HG03060 (cell line): ENCODE measurements around the gene TUBA3E.
"Not testable (repeated sequence)": the region's sequence is repeated elsewhere in the genome, so short reads cannot be mapped to it uniquely, and the experiment has no call there.

ENCODE experiments used
- ATAC-seq: cut with Tn5 transposase; IDR thresholded peaks from one replicate; pipeline ENCODE4 v1.9.1; 2021; ENCODE audit warnings: low read depth, moderate number of reproducible peaks; ENCODE audit not compliant: unreplicated experiment

The TUBA3E gene

DNA sequence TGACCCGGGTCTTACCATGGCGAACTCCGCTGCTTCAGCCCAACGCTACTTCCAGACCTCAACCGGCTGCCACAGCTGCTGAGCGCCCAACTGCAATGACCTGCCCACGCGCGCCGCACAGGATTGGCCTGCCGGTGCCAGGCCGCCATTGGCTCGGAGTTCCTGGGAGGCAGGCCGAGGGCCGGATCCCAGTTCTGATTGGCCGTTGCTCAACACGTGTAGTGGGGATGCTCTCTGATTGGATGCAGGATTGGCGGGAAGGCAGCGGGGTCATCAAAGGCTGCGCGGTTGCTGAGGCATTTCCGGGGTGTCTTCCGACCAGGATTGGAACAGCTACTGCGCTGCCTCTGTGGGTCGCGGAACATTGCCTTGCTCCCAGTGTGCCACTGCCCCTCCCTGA is at the start of gene TUBA3E:
Gene TUBA3E, minus strand, starts transcription at position 97 of the 400 bp plus-strand sequence. Its CDS starts 79 bp downstream, at position 18.
- ATAC-seq, result no peak

DNA sequence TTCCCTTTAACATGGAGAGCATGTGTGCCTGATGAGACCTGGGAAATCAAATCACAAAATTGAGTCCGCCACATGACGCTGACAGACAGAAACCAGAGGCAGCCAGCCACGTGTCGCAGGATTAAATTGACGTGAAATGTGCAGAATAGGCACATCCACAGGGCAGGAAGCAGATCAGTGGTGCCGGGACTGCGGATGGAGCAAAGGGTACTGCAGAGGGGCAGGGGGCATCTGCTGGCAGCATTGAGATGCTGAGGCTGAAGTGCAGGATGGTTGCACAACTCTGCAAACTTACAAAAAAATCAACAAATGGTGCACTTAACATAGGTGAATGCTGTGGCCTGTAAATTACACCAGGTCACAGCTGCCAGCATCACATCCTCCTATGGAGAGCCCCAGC is 48.2 kb upstream of the TUBA3E start:
- no peak for ATAC-seq

DNA sequence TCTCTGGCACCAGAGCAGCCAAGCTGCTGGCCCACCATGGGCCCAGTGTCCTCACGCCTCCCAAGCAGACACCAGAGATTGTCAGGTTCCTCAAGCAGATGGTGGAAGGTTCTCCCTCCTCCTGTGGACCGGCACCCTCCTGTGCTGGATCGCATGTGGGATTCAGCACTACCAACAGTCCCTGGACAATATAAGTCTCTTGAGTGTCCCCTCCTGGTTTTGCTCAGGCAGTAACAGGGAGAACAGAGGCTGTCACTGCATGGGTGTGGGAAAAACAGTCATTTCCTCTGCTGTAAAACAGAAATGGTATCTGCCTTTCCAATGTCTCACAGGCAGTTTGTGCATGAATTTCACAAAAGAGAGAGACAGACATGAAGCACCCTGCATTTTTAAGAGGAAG is 47.7 kb upstream of the TUBA3E start:
- no peak for ATAC-seq

DNA sequence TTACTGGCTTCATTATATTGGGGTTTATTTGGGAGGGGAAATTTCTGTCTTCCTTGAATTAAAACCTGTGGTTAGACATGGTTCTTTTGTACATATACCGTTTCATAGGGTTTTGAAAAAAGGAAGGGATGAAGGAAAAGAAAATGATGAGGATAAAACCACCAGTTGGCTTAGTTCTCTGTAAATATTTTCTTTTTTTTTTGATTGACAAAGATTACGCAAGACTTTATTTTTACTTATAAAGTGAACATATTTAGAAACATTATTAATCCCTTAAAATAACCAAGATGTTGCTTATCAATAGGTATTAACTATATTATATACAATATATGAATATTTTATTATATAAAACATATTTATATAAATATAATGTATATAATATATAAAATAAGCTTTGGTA is 45.1 kb upstream of the TUBA3E start:
- ATAC-seq, result no peak

DNA sequence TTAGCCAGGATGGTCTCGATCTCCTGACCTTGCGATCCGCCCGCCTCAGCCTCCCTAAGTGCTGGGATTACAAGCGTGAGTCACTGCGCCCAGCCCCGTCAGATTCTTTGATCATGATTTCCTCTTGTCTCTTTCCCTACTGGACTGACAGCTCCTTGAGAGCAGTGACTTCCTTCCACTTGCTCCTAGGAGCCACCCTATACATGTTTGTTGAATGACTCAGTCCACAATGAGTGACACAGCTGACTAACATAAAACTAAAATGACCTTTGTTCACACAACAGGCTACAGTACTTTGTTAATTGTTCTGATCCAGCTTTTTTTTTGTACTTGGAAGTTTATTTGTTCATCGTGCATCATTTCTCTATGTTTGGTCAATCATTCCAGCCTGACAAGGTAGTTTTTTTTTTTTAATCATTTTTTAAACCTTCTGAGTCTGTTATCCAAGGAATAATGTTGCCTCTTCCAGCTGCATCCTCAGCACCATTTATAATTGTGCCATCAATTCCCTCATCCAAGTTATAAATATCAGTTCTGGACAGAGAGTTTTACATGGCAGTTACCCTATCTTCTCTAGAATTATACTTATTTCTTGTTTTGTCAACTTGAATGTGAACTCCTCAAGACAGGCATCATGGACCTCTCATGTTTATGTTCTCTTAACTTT is 42.9 kb upstream of the TUBA3E start:
- no peak for ATAC-seq

DNA sequence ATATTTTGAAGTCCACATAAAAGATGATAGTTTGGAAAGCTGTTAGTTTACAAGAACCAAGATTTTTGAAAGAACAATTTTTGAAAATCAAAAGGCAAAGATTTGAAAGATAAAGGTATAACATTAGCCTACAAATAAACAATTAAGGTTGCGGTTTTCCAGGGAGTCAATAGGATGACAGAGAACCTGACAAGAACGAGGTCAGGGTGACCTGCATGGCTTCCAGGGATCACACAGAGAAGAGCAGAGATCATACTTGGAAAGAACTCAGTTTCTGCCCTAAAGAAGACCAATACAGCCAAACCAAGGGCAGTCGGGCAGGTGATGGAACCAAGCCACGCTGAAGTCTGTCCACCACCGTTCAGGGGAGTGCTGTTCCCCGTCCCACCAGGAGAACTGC is 41.3 kb upstream of the TUBA3E start:
- not testable (repeated sequence) for ATAC-seq

DNA sequence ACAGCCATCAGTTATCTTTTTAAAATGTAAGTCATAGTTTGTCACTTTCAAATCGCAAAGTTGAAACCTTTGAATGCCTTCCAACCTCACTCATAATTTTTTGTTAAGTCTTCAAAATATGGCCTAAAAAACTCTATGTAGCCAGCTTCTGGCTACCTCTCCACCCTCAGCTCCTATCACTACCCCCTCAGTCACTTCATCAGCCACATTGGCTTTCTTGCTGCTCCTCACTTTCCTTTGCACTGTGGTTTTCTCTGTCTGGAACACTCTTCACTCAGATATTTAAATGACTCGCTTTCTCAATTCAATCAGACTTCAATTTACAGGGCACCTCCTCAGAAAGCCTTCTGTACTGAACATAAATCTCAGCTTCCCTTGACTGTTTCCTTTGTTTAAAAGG is 34.8 kb upstream of the TUBA3E start:
- not testable (repeated sequence) for ATAC-seq

DNA sequence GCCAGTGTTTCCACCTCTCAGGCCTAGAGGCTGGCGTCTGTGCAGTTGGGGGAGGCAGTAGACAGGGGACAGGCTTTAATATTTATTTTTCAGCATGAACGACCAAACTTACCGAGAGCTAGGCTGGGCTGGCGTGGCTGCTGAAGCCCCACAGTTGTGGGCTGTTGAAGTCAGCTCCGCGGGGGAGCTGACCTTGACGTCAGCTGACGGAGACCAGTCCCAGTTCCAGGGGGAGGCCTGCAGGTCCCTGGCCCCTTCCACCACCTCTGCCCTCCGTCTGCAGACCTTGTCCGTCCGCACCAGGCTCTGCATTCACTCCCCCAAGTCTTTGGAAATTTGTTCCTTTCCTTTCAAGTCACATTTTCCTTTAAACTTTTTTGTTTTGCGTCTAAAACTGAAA is 33.4 kb upstream of the TUBA3E start:
- no peak for ATAC-seq

DNA sequence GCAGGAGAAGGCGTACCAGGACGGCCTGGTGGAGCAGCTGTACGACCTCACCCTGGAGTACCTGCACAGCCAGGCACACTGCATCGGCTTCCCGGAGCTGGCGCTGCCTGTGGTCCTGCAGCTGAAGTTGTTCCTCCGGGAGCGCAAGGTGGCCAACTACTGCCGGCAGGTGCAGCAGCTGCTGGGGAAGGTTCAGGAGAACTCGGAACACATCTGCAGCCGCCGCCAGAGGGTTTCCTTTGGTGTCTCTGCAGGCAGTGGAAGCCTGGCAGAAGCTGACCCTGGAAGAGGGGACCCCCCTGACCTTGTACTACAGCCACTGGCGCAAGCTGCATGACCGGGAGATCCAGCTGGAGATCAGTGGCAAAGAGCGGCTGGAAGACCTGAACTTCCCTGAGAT is 32.7 kb upstream of the TUBA3E start:
- not testable (repeated sequence) for ATAC-seq

DNA sequence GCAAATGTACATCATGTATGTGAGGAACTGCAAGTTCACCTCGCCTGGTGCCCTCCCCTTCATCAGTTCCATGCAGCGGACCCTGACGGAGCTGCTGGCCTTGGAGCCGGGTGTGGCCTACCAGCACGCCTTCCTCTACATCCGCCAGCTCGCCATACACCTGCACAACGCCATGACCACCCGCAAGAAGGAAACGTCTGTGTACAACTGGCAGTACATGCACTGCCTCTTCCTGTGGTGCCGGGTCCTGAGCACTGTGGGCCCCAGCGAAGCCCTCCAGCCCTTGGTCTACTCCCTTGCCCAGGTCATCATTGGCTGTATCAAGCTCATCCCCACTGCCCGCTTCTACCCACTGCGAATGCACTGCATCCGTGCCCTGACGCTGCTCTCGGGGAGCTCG is 32.1 kb upstream of the TUBA3E start:
- ATAC-seq, result not testable (repeated sequence)

DNA sequence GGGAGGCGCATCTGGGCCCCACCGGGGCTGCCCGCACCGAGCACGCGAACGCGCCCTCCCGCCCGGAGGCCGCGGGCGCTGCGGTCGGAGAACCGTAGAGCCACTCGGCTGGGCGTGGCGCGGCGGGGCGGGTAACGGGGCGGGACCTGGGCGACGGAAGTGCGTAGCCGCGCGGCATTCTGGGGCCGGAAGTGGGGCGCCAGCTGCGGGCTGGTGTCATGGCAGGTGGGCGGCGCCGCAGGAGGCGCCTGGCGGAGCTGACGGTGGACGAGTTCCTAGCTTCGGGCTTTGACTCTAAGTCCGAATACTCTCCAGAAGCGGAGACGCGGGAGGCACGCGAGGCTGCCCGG is 30.9 kb upstream of the TUBA3E start:
- ATAC-seq, result not testable (repeated sequence)

DNA sequence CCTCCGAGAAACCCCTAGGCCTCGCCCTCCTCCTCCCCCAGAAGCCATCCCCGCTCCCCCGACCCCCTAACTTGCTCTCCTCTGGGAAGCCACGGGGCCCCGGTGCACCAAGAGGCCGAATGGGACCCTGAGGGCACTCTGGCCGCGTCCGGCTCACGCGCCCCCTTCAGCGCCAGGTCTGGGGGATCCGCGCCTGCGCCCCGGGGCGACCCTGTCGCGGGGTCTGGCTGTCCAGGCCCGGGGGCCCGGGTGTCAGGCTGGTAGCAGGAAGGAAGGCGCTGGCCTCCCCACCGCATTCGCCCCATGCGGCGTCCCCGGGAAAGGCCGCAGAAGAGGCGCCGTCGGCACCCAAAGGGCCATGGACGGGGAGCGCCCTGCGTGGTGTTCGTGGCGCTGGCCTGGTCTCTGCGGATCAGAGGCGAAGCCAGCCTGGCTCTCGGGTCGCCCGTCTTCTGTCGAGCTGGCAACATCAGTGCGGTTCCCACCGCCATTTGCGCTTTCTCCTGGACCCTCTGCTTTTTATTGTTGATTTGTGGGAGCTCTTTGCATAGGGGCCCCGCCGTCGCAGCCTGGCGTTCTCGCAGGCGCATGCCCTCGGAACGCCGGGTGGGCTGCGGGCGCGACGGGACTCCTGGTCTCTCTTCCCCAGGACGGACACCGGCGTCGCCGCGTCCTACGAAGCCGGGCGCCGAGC is 30.4 kb upstream of the TUBA3E start:
- not testable (repeated sequence) for ATAC-seq

DNA sequence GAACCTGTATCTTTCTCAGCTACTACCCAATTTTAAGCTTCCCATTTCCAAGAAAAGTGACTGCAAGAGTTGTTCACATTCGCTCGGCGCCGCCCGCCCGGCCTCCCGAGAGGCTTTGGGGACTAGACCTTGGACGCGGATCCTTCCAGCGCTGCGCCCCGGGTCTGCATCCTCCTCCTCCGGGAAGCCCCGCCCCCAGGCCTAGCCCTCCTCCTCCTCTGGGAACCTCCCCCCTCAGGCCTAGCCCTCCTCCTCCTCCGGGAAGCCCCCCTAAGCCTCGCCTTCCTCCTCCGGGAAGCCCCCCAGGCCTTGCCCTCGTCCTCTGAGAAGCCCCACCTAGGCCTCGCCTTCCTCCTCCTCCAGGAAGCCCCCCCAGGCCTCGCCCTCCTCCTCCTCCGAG is 29.8 kb upstream of the TUBA3E start:
- ATAC-seq, result not testable (repeated sequence)

DNA sequence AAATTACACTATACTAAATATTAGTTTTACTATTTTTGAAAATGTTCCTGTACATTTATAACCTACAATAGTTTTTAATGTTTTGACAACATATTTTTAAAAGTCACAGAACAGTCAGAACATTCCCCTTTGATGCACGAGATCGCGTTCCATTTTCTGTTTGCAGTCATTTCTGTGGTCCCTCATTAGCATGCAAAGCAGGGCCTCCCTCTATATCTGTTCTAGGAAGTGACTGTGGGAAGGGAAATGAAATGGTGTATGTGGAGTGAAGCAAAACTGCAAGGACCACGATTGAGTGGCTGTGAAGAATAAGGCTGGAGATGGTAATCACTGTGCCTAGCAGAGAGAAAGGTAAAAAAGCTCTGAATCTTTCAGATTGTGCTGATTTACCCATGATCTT is 24.3 kb upstream of the TUBA3E start:
- not testable (repeated sequence) for ATAC-seq

DNA sequence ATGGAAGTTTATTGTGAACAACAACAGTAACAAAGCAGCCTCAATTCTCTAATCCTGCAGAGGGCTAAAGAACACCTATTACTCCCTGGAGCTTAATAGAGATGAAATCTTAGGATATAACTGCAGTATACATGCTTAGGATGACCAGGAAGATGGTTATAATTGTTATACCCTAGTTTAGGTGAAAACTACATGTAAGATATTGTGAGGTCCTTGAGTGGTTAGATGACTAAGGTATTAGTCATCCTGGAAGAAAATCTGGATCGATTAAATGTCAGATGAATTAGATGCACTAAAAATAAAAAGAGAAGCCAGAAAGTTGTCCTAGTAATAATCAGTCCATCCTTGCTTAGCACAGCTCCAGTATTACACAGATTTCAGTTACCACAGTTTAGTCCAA is 22.3 kb upstream of the TUBA3E start:
- ATAC-seq, result not testable (repeated sequence)

DNA sequence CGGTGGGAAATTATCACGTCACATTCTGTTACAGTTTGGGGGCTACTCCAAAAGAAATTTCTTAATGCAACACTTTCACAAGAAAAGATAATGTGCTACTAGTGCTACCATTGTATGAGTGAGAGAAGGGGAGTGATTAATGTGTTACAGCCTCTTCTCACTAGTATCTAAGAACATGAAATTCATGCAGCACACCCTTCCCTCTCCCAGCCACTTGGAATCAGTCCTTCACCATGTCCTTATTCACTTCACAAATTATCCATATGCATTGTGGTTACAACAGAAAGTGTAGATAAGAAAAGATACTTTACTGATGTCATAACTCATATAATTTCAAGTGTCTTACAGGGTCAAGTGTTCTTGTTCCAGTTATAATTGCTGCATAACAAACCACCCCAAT is 20.9 kb upstream of the TUBA3E start:
- ATAC-seq, result not testable (repeated sequence)

DNA sequence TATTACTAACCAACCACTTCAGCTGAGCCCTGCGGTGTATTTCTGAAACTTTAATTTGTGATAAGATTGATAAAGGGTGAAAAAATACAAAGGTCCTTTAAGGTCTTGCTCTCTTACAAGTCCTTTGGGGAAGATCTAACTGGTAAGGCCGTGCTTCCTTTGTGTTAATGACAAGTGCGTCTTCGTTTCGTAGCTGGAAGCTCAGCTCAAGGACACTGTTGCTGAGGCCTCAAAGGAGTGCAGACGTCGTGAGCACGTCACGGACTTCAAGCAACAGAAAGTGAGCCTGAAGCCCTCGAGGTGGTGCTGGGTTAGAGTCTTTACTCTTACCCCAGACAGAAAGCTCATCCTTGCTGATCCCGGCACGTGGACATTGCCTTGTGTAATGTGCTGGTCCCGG is 8.8 kb upstream of the TUBA3E start:
- not testable (repeated sequence) for ATAC-seq

DNA sequence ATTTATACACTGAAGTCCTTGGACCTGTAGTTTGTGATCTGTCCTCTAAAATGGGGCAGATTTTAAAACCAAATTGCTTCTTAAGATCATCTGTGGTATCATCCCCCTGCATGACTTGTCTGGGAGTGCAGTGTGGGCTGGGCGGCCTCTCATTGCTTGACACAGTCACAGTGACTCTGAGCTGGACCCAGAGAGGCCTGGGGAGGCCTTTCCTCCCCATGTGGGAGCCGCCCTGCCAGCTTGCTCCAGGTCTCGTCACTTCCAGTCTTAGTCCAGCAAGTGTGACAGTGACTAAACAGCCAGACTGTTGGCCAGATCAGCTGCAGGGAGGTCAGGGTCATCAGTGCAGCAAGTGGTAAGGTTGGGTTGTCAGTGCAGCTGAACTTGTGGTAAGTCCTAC is 4.9 kb upstream of the TUBA3E start:
- ATAC-seq, result not testable (repeated sequence)

DNA sequence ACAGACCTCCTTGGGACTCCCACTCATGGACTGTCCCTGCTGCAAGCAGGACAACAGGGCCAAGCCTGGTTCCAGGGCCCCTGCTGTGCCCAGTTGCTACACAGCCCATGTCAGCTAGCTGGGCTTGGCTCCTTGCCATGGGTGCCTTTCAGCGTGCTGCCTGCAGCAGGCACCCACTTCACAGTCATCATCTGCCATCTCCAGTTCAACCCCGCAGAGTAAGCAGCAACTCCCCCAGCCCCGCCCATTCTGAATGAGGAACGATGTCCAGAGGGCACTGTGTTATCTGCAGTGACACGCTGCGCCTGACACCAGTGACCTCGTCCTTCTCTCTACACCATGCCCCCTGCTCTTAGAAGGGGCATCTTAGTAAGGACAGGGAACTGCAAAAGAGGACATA is 4.3 kb upstream of the TUBA3E start:
- not testable (repeated sequence) for ATAC-seq

DNA sequence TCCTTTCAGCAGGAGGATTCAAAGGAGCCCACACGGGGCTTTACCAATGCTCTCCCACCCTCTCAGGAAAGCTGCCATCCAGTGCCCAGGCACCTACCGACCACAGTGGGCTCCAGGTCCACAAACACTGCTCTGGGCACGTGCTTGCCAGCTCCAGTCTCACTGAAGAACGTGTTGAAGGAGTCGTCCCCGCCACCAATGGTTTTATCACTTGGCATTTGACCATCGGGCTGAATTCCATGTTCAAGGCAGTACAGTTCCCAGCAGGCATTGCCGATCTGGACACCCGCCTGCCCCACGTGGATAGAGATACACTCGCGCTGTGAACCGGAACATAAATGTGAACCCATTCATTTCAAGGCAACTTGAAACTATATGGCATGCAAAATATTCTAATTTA is 2.2 kb downstream of the TUBA3E start:
- not testable (repeated sequence) for ATAC-seq

DNA sequence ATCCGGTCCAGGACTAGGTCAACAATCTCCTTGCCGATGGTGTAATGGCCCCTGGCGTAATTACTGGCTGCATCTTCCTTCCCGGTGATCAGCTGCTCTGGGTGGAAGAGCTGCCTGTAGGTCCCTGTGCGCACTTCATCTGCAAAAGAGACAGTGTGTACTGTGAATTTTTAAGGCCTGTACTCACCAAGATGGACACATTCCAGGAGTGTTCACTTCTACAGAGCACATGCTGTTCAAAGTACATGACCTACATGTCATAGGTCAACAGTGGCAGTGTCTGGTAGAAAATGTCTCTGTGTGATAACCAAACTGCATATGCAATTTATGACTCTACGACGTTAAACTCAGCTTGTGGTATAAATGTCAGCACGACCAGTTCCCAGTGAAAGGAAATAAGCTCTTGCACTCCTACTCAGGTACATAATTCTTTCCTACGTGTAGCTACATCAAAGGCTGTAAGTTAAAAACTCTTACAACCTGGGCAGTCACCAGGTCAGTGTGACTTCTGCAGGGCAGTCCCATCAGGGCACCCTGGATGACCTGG is 3.1 kb downstream of the TUBA3E start:
- ATAC-seq, result not testable (repeated sequence)

DNA sequence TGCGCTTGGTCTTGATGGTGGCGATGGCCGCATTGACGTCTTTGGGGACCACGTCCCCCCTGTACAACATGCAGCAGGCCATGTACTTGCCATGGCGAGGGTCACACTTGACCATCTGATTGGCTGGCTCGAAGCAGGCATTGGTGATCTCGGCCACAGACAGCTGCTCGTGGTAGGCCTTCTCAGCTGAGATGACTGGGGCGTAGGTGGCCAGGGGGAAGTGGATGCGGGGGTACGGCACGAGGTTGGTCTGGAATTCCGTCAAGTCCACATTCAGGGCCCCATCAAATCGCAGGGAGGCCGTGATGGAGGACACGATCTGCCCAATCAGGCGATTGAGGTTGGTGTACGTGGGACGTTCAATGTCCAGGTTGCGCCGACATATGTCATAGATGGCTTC is 4.4 kb downstream of the TUBA3E start:
- ATAC-seq, result not testable (repeated sequence)
